Measurements from ENCODE around the gene RAD9A. TPM values are rescaled to one million over a fixed set of nuclear protein-coding genes. Genes with fewer than 3 reads are reported as not detected.

Gene RAD9A
- total RNA-seq, 1 donor from 2014 or later = 10.4 TPM

GRCh38 chr11:67442504-67443404 lies 51.0 kb downstream of the RAD9A start:
- H3F3A ChIP-seq (ENCODE audit: low read depth) = peaks cover 19% of the 10 kb centered on the region
- no peaks in the 10 kb centered on the region for H3K9me3 Mint-ChIP-seq
- H3K4me1 ChIP-seq = no peaks in the 10 kb centered on the region
- H3K9me3 ChIP-seq (ENCODE audit: low read depth) = no peaks in the 10 kb centered on the region
- H3K27ac ChIP-seq = peak overlapping the region; percentile 17
- no peaks in the 10 kb centered on the region for H3K79me2 ChIP-seq (ENCODE audit: low read depth)
- TF ChIP-seq CTCF (IDR thresholded peaks at IDR 0.05) = no peak
- TF ChIP-seq EZH2phosphoT487 (IDR thresholded peaks at IDR 0.05) = no peak
- no peak for TF ChIP-seq EZH2 (IDR thresholded peaks at IDR 0.05)
- H2AFZ ChIP-seq (replicated peaks) = no peak overlapping the region
- H3K4me2 ChIP-seq = peak overlapping the region; percentile 83
- H3K27me3 ChIP-seq = no peaks in the 10 kb centered on the region
- peak overlapping the region; percentile 81 for H3K4me3 ChIP-seq
- H3K27me3 Mint-ChIP-seq (ENCODE audit: insufficient read depth, low read depth) = peaks cover 2% of the 10 kb centered on the region
- peaks cover 6% of the 10 kb centered on the region for H3K36me3 Mint-ChIP-seq
- peak overlapping the region; percentile 89 for H3K4me3 Mint-ChIP-seq
- no peak overlapping the region for H3K27ac Mint-ChIP-seq
- H3K4me1 Mint-ChIP-seq = peaks cover 14% of the 10 kb centered on the region
- no peak for DNase-seq (ENCODE audit: low spot score)
- H4K20me1 ChIP-seq (ENCODE audit: low read depth) = no peaks in the 10 kb centered on the region
- H3K9ac ChIP-seq = peak overlapping the region; percentile 73
- no peaks in the 10 kb centered on the region for H3K36me3 ChIP-seq

DNA sequence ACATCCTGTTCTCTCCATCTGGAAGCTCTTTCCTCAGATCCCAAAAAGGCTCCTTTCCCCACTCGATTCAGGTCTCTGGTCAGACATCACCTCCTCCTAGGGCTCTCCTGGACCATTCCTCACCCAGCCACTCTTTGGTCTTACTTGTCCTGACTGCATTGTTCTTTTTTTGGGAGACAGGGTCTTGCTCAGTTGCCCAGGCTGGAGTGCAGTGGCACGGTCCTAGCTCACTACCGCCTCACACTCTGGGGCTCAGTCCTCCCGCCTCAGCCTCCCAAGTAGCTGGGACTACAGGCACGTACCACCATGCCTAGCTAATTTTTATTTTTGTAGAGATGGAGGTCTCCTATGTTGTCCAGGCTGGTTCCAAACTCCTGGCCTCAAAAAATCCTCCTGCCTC lies 53.7 kb downstream of the RAD9A start:
- Histone ChIP-seq H2AFZ (replicated peaks) (no peak overlapping the region), H3F3A (ENCODE audit: low read depth) (peaks cover 19% of the 10 kb centered on the region), H3K4me3 (no peak overlapping the region), H3K27me3 (no peaks in the 10 kb centered on the region), H3K9ac (no peak overlapping the region), H3K4me1 (no peaks in the 10 kb centered on the region), H3K36me3 (no peaks in the 10 kb centered on the region), H3K79me2 (ENCODE audit: low read depth) (no peaks in the 10 kb centered on the region), H3K4me2 (no peak overlapping the region), H3K27ac (no peak overlapping the region), H4K20me1 (ENCODE audit: low read depth) (no peaks in the 10 kb centered on the region), H3K9me3 (ENCODE audit: low read depth) (no peaks in the 10 kb centered on the region)
- no peak for DNase-seq (ENCODE audit: low spot score)
- Mint-ChIP-seq H3K4me3 (peak overlapping the region; percentile 87), H3K27ac (peak overlapping the region; percentile 22), H3K9me3 (no peaks in the 10 kb centered on the region), H3K27me3 (ENCODE audit: insufficient read depth, low read depth) (peaks cover 5% of the 10 kb centered on the region), H3K36me3 (no peaks in the 10 kb centered on the region), H3K4me1 (peaks cover 23% of the 10 kb centered on the region)
- TF ChIP-seq CTCF (IDR thresholded peaks at IDR 0.05) (no peak), EZH2 (IDR thresholded peaks at IDR 0.05) (no peak), EZH2phosphoT487 (IDR thresholded peaks at IDR 0.05) (no peak)

Small RNAs within 50 kb of the gene (small RNA-seq; reads per million reads assigned to genes)
- not detected for gene RN7SKP239
- not detected for gene RNU6-1238P

Other genes with a start within 250 kb of the RAD9A start
- 30.0 and 54.4 TPM in 2 replicates for gene GRK2, start 125.5 kb upstream of the RAD9A start, total RNA-seq (ENCODE audit: low replicate concordance)
- gene ANKRD13D, start 102.7 kb upstream of the RAD9A start, total RNA-seq (ENCODE audit: low replicate concordance) = 21.0 and 29.2 TPM in 2 replicates
- gene SSH3, start 88.5 kb upstream of the RAD9A start, total RNA-seq (ENCODE audit: low replicate concordance) = 1.4 and 7.1 TPM in 2 replicates
- 1.1 and 17.8 TPM in 2 replicates for gene POLD4, start 38.4 kb upstream of the RAD9A start, total RNA-seq (ENCODE audit: low replicate concordance)
- gene CLCF1, start 18.4 kb upstream of the RAD9A start, total RNA-seq (ENCODE audit: low replicate concordance) = 2.0 and 3.7 TPM in 2 replicates
- gene PPP1CA, start 9.9 kb downstream of the RAD9A start, total RNA-seq (ENCODE audit: low replicate concordance) = 102 and 189 TPM in 2 replicates
- gene TBC1D10C, start 12.1 kb downstream of the RAD9A start, total RNA-seq (ENCODE audit: low replicate concordance) = 0.15 and 1.1 TPM in 2 replicates
- gene CARNS1, start 23.7 kb downstream of the RAD9A start, total RNA-seq (ENCODE audit: low replicate concordance) = 0.22 and 0.52 TPM in 2 replicates
- gene RPS6KB2, start 36.5 kb downstream of the RAD9A start, total RNA-seq (ENCODE audit: low replicate concordance) = 23.7 and 51.3 TPM in 2 replicates
- gene PTPRCAP, start 45.7 kb downstream of the RAD9A start, total RNA-seq (ENCODE audit: low replicate concordance) = 1.1 TPM in 1 of 2 replicates, not detected in the other
- gene CORO1B, start 51.5 kb downstream of the RAD9A start, total RNA-seq (ENCODE audit: low replicate concordance) = 25.5 and 68.4 TPM in 2 replicates
- gene GPR152, start 60.7 kb downstream of the RAD9A start, total RNA-seq (ENCODE audit: low replicate concordance) = not detected in 2 replicates
- not detected in 2 replicates for gene CABP4, start 63.4 kb downstream of the RAD9A start, total RNA-seq (ENCODE audit: low replicate concordance)
- gene TMEM134, start 77.3 kb downstream of the RAD9A start, total RNA-seq (ENCODE audit: low replicate concordance) = 68.1 and 88.8 TPM in 2 replicates
- gene AIP, start 91.0 kb downstream of the RAD9A start, total RNA-seq (ENCODE audit: low replicate concordance) = 20.3 and 38.5 TPM in 2 replicates
- gene PITPNM1, start 113.4 kb downstream of the RAD9A start, total RNA-seq (ENCODE audit: low replicate concordance) = 7.7 and 32.8 TPM in 2 replicates
- 2.1 and 17.1 TPM in 2 replicates for gene CDK2AP2, start 116.2 kb downstream of the RAD9A start, total RNA-seq (ENCODE audit: low replicate concordance)
- not detected in 2 replicates for gene CABP2, start 131.5 kb downstream of the RAD9A start, total RNA-seq (ENCODE audit: low replicate concordance)
- 436 and 1,035 TPM in 2 replicates for gene GSTP1, start 191.8 kb downstream of the RAD9A start, total RNA-seq (ENCODE audit: low replicate concordance)
- gene NDUFV1, start 214.9 kb downstream of the RAD9A start, total RNA-seq (ENCODE audit: low replicate concordance) = 71.0 and 137 TPM in 2 replicates
- 1.6 and 4.1 TPM in 2 replicates for gene NUDT8, start 238.0 kb downstream of the RAD9A start, total RNA-seq (ENCODE audit: low replicate concordance)
- not detected in 2 replicates for gene TBX10, start 247.8 kb downstream of the RAD9A start, total RNA-seq (ENCODE audit: low replicate concordance)